Measurements from ENCODE around the gene SLC35F3.

Gene SLC35F3

GRCh38 chr1:234135501-234135900 lies 231.0 kb downstream of the SLC35F3 start:
- Histone ChIP-seq H3K27me3 (ENCODE audit: control insufficient read depth in 1 of 2, insufficient read depth in 2 of 2, low read length in 2 of 2) (no peaks in the 10 kb centered on the region), H3K36me3 (ENCODE audit: control insufficient read depth in 2 of 2, insufficient read depth in 2 of 2, low read length in 2 of 2) (no peaks in the 10 kb centered on the region), H3K9me3 (ENCODE audit: control insufficient read depth in 2 of 2, low read length in 2 of 2) (no peaks in the 10 kb centered on the region), H3K27ac (ENCODE audit: low read length) (no peak overlapping the region), H3K9ac (ENCODE audit: low read length in 2 of 2) (no peak overlapping the region), H3K4me3 (ENCODE audit: low read length in 2 of 2) (no peak overlapping the region), H3K4me1 (ENCODE audit: control insufficient read depth, insufficient read depth, low read length) (no peaks in the 10 kb centered on the region)

GRCh38 chr1:234136073-234136472 lies 231.6 kb downstream of the SLC35F3 start:
- Histone ChIP-seq H3K9me3 (ENCODE audit: control insufficient read depth in 2 of 2, low read length in 2 of 2) (no peaks in the 10 kb centered on the region), H3K9ac (ENCODE audit: low read length in 2 of 2) (no peak overlapping the region), H3K27ac (ENCODE audit: low read length) (no peak overlapping the region), H3K4me3 (ENCODE audit: low read length in 2 of 2) (no peak overlapping the region), H3K36me3 (ENCODE audit: control insufficient read depth in 2 of 2, insufficient read depth in 2 of 2, low read length in 2 of 2) (no peaks in the 10 kb centered on the region), H3K27me3 (ENCODE audit: control insufficient read depth in 1 of 2, insufficient read depth in 2 of 2, low read length in 2 of 2) (no peaks in the 10 kb centered on the region), H3K4me1 (ENCODE audit: control insufficient read depth, insufficient read depth, low read length) (no peaks in the 10 kb centered on the region)

DNA sequence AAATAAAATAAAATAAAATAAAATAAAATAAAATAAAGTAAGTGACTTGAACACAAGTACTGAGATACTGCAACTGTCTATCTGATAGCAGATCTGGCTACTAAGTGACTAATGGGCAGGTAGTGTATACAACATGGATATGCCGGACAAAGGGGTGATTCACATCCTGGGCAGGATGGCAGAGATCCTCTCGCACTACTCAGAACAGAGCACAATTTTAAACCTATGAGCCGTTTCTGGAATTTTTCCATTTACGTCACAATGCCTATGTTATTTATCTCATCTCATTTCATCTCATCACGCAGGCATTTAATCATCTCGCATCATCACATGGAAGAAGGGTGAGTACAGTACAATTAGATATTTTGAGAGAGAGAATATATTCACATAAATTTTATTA lies 235.5 kb downstream of the SLC35F3 start:
- H3K27me3 ChIP-seq (ENCODE audit: control insufficient read depth in 1 of 2, insufficient read depth in 2 of 2, low read length in 2 of 2): no peaks in the 10 kb centered on the region
- no peaks in the 10 kb centered on the region for H3K36me3 ChIP-seq (ENCODE audit: control insufficient read depth in 2 of 2, insufficient read depth in 2 of 2, low read length in 2 of 2)
- no peak overlapping the region for H3K9ac ChIP-seq (ENCODE audit: low read length in 2 of 2)
- H3K27ac ChIP-seq (ENCODE audit: low read length): no peak overlapping the region
- no peaks in the 10 kb centered on the region for H3K4me1 ChIP-seq (ENCODE audit: control insufficient read depth, insufficient read depth, low read length)
- H3K9me3 ChIP-seq (ENCODE audit: control insufficient read depth in 2 of 2, low read length in 2 of 2): no peaks in the 10 kb centered on the region
- no peak overlapping the region for H3K4me3 ChIP-seq (ENCODE audit: low read length in 2 of 2)

DNA sequence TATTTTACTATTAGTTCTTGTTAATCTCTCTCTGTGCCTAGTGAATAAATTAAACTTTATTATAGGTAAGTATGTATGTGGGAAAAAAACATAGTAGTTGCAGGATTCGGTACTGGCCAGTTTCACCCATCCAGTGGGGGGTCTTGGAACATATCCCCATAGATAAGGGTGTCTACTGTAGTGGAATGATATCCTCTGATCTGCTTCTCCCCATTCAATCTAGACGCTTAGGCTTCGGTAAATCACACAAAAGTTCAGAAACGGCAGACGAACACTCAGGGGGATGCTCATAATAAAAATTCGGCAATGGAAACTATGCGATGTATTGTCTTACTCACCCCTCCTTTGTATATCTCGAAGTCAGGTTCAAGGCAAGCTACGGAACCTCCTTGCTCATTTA lies 235.9 kb downstream of the SLC35F3 start:
- Histone ChIP-seq H3K9me3 (ENCODE audit: control insufficient read depth in 2 of 2, low read length in 2 of 2) (no peaks in the 10 kb centered on the region), H3K9ac (ENCODE audit: low read length in 2 of 2) (no peak overlapping the region), H3K27ac (ENCODE audit: low read length) (no peak overlapping the region), H3K4me1 (ENCODE audit: control insufficient read depth, insufficient read depth, low read length) (no peaks in the 10 kb centered on the region), H3K4me3 (ENCODE audit: low read length in 2 of 2) (no peak overlapping the region), H3K27me3 (ENCODE audit: control insufficient read depth in 1 of 2, insufficient read depth in 2 of 2, low read length in 2 of 2) (no peaks in the 10 kb centered on the region), H3K36me3 (ENCODE audit: control insufficient read depth in 2 of 2, insufficient read depth in 2 of 2, low read length in 2 of 2) (no peaks in the 10 kb centered on the region)

DNA sequence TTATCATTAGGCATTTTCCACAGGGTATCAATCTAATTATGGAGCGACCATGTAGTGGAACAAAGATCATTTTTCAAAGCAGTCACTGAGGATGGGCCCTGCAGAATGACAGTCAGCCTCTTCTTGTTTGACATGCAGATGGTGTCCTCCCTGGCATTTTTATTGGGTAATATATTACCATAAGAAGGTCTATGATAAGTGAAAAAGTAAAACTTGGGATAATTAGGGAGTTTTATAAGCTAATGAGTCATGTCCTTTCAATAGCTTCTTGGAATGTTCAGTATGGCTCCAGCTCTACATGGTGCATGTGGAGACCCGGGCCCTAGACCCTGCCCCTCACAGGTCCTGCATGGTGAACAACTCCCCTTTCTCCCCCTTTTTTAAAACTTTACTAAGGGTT lies 236.5 kb downstream of the SLC35F3 start:
- Histone ChIP-seq H3K4me3 (ENCODE audit: low read length in 2 of 2) (no peak overlapping the region), H3K9ac (ENCODE audit: low read length in 2 of 2) (no peak overlapping the region), H3K9me3 (ENCODE audit: control insufficient read depth in 2 of 2, low read length in 2 of 2) (no peaks in the 10 kb centered on the region), H3K27me3 (ENCODE audit: control insufficient read depth in 1 of 2, insufficient read depth in 2 of 2, low read length in 2 of 2) (no peaks in the 10 kb centered on the region), H3K4me1 (ENCODE audit: control insufficient read depth, insufficient read depth, low read length) (no peaks in the 10 kb centered on the region), H3K36me3 (ENCODE audit: control insufficient read depth in 2 of 2, insufficient read depth in 2 of 2, low read length in 2 of 2) (no peaks in the 10 kb centered on the region), H3K27ac (ENCODE audit: low read length) (no peak overlapping the region)

GRCh38 chr1:234143681-234144080 lies 239.2 kb downstream of the SLC35F3 start:
- Histone ChIP-seq H3K27me3 (ENCODE audit: control insufficient read depth in 1 of 2, insufficient read depth in 2 of 2, low read length in 2 of 2) (peaks cover 0 to 4% of the 10 kb centered on the region in 2 donors), H3K9ac (ENCODE audit: low read length in 2 of 2) (no peak overlapping the region), H3K9me3 (ENCODE audit: control insufficient read depth in 2 of 2, low read length in 2 of 2) (no peaks in the 10 kb centered on the region), H3K27ac (ENCODE audit: low read length) (no peak overlapping the region), H3K36me3 (ENCODE audit: control insufficient read depth in 2 of 2, insufficient read depth in 2 of 2, low read length in 2 of 2) (no peaks in the 10 kb centered on the region), H3K4me3 (ENCODE audit: low read length in 2 of 2) (no peak overlapping the region), H3K4me1 (ENCODE audit: control insufficient read depth, insufficient read depth, low read length) (no peaks in the 10 kb centered on the region)

DNA sequence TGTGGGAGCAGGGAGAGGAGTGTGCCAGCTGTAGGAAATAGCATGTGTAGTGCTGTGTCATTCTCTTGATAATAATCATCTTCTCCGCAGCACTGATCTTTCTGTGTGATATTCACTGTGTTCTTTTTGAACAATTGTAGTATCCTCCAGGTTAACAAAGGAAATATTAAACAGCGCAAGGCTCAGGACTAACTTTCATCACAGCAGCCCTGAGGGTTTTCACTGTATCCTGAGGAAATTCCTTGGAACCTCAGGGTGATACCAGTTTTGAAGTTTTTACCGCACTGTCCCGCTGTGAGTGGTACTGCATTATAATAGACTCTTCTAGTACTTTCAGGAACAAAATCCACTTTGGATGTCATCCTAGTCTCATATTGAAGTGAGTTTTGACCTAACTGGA lies 240.4 kb downstream of the SLC35F3 start:
- Histone ChIP-seq H3K4me3 (ENCODE audit: low read length in 2 of 2) (no peak overlapping the region), H3K9me3 (ENCODE audit: control insufficient read depth in 2 of 2, low read length in 2 of 2) (no peaks in the 10 kb centered on the region), H3K27me3 (ENCODE audit: control insufficient read depth in 1 of 2, insufficient read depth in 2 of 2, low read length in 2 of 2) (peaks cover 0 to 9% of the 10 kb centered on the region in 2 donors), H3K36me3 (ENCODE audit: control insufficient read depth in 2 of 2, insufficient read depth in 2 of 2, low read length in 2 of 2) (no peaks in the 10 kb centered on the region), H3K9ac (ENCODE audit: low read length in 2 of 2) (no peak overlapping the region), H3K4me1 (ENCODE audit: control insufficient read depth, insufficient read depth, low read length) (no peaks in the 10 kb centered on the region), H3K27ac (ENCODE audit: low read length) (no peak overlapping the region)

DNA sequence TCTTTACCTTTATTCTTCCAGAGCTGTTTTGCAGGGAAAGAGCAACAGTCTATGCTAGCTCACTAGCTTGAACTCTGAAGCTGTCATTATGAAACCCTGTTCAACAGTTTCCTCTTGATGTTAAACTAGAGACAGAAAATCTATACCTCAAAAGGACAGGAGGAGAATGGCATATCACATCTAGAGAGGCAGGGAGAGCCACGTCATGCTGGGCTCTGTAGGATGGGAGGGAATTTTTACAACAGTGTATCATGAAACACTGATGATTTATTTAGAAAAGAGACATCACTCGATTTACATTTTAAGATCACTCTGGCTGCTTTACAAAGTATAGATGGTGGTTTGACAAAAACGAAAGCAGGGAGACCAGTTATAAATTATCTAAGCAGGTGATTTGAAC lies 243.9 kb downstream of the SLC35F3 start:
- Histone ChIP-seq H3K4me1 (ENCODE audit: control insufficient read depth, insufficient read depth, low read length) (no peaks in the 10 kb centered on the region), H3K4me3 (ENCODE audit: low read length in 2 of 2) (no peak overlapping the region), H3K9me3 (ENCODE audit: control insufficient read depth in 2 of 2, low read length in 2 of 2) (no peaks in the 10 kb centered on the region)

DNA sequence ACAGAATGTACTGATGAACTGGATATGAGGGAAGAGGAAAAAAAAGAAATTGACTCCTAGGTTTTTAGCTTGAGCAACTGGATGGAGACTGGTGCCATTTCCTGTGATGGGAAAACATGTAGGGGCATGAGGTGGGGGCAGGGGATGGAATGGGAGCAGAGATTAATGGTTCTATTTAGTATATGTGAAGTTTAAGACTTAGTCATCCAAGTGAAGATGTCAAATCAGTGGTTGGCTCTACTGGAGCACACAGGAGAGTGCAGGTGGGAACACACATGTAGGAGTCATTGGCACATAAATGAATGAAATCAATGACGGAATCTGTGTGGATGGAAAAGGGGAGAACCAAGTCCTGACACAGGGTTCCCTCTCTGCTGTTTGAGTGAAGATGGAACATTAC lies 244.3 kb downstream of the SLC35F3 start:
- Histone ChIP-seq H3K36me3 (ENCODE audit: control insufficient read depth in 2 of 2, insufficient read depth in 2 of 2, low read length in 2 of 2) (no peaks in the 10 kb centered on the region), H3K4me3 (ENCODE audit: low read length in 2 of 2) (no peak overlapping the region), H3K9me3 (ENCODE audit: control insufficient read depth in 2 of 2, low read length in 2 of 2) (no peaks in the 10 kb centered on the region), H3K4me1 (ENCODE audit: control insufficient read depth, insufficient read depth, low read length) (no peaks in the 10 kb centered on the region), H3K27ac (ENCODE audit: low read length) (no peak overlapping the region), H3K27me3 (ENCODE audit: control insufficient read depth in 1 of 2, insufficient read depth in 2 of 2, low read length in 2 of 2) (peaks cover 0 to 9% of the 10 kb centered on the region in 2 donors), H3K9ac (ENCODE audit: low read length in 2 of 2) (no peak overlapping the region)

More for the DNA sequence above, 243.9 kb downstream of the SLC35F3 start:
- Histone ChIP-seq H3K9ac (ENCODE audit: low read length in 2 of 2) (no peak overlapping the region), H3K27ac (ENCODE audit: low read length) (no peak overlapping the region), H3K27me3 (ENCODE audit: control insufficient read depth in 1 of 2, insufficient read depth in 2 of 2, low read length in 2 of 2) (peaks cover 0 to 9% of the 10 kb centered on the region in 2 donors), H3K36me3 (ENCODE audit: control insufficient read depth in 2 of 2, insufficient read depth in 2 of 2, low read length in 2 of 2) (no peaks in the 10 kb centered on the region)

- no peaks in the 10 kb centered on the region for H3K4me1 ChIP-seq (ENCODE audit: control insufficient read depth, insufficient read depth, low read length)
- H3K27me3 ChIP-seq (ENCODE audit: control insufficient read depth in 1 of 2, insufficient read depth in 2 of 2, low read length in 2 of 2): peaks cover 0 to 9% of the 10 kb centered on the region in 2 donors
- H3K36me3 ChIP-seq (ENCODE audit: control insufficient read depth in 2 of 2, insufficient read depth in 2 of 2, low read length in 2 of 2): no peaks in the 10 kb centered on the region
- H3K27ac ChIP-seq (ENCODE audit: low read length): no peak overlapping the region
- H3K9ac ChIP-seq (ENCODE audit: low read length in 2 of 2): no peak overlapping the region
- H3K9me3 ChIP-seq (ENCODE audit: control insufficient read depth in 2 of 2, low read length in 2 of 2): no peaks in the 10 kb centered on the region
- no peak overlapping the region for H3K4me3 ChIP-seq (ENCODE audit: low read length in 2 of 2)
These were observed 244.7 kb downstream of the SLC35F3 start for GRCh38 chr1:234149217-234149616.

GRCh38 chr1:234150892-234151291 lies 246.4 kb downstream of the SLC35F3 start:
- H3K27me3 ChIP-seq (ENCODE audit: control insufficient read depth in 1 of 2, insufficient read depth in 2 of 2, low read length in 2 of 2): peaks cover 0 to 9% of the 10 kb centered on the region in 2 donors
- H3K9ac ChIP-seq (ENCODE audit: low read length in 2 of 2): no peak overlapping the region
- H3K27ac ChIP-seq (ENCODE audit: low read length): no peak overlapping the region
- H3K36me3 ChIP-seq (ENCODE audit: control insufficient read depth in 2 of 2, insufficient read depth in 2 of 2, low read length in 2 of 2): no peaks in the 10 kb centered on the region
- H3K9me3 ChIP-seq (ENCODE audit: control insufficient read depth in 2 of 2, low read length in 2 of 2): no peaks in the 10 kb centered on the region
- no peaks in the 10 kb centered on the region for H3K4me1 ChIP-seq (ENCODE audit: control insufficient read depth, insufficient read depth, low read length)
- H3K4me3 ChIP-seq (ENCODE audit: low read length in 2 of 2): no peak overlapping the region

Data from stomach smooth muscle (tissue), 2 donors.